Suprapubic skin (tissue), 4 donors: ENCODE measurements around the gene XYLT2. TPM values are rescaled to one million over a fixed set of nuclear protein-coding genes. Genes with fewer than 3 reads are reported as not detected.

Experiments
- DNase-seq, 2 donors: peaks; one replicate each; pipeline ENCODE4 v3.0.0-alpha.2; 2019; ENCODE audit warnings: low spot score in 2 of 2
- H3K27ac ChIP-seq: fragments of 200-600 bp; sonication (generic); one replicate; pipeline ENCODE4 v1.5.1; 2019
- H3K27me3 ChIP-seq: fragments of 200-600 bp; sonication (generic); one replicate; pipeline ENCODE4 v1.5.1; 2019
- H3K36me3 ChIP-seq: fragments of 200-600 bp; sonication (generic); one replicate; pipeline ENCODE4 v1.5.1; 2019
- H3K4me1 ChIP-seq: fragments of 200-600 bp; sonication (generic); one replicate; pipeline ENCODE4 v1.5.1; 2019
- H3K4me3 ChIP-seq: fragments of 200-600 bp; sonication (generic); one replicate; pipeline ENCODE4 v1.5.1; 2019; ENCODE audit warnings: mild to moderate bottlenecking
- H3K9me3 ChIP-seq: fragments of 200-600 bp; sonication (generic); one replicate; pipeline ENCODE4 v1.5.1; 2019
- EP300 ChIP-seq: sonication (generic); formaldehyde crosslinking; IDR thresholded peaks from one replicate; pipeline ENCODE4 v1.6.1; 2017; ENCODE audit warnings: antibody characterized with exemption
- POLR2A ChIP-seq, 2 donors: fragments of 450-650 bp; IDR thresholded peaks; one replicate each; pipeline ENCODE4 v1.6.1; 2017; ENCODE audit warnings: antibody characterized with exemption in 2 of 2, mild to moderate bottlenecking in 2 of 2, moderate library complexity in 2 of 2
- POLR2AphosphoS5 ChIP-seq, 3 donors: sonication (generic); formaldehyde crosslinking; IDR thresholded peaks; one replicate each; pipeline ENCODE4 v1.6.1; 2017; ENCODE audit warnings: antibody characterized with exemption in 3 of 3
- WGBS: methylation state at CpG from one replicate; pipeline ENCODE4 v1.1.5; 2018; 5-methylcytosine and 5-hydroxymethylcytosine counted together
- total RNA-seq, 4 donors: library from RNA; depleted of rRNA; stranded (reverse); fragments of >200 nt; gene quantifications; one replicate each; pipeline ENCODE4 v1.1.0, GENCODE V29; 2016
- TF ChIP-seq, protein P1 (sequence below), 2 donors: fragments of 200-600 bp in 1 of 2; fragments of 450-650 bp in 1 of 2; sonication (generic) in 1 of 2; IDR thresholded peaks; one replicate each; pipeline ENCODE4 v1.5.1; 2016 to 2019; ENCODE audit warnings: antibody characterized with exemption in 2 of 2, mild to moderate bottlenecking in 1 of 2, moderate library complexity in 1 of 2

The XYLT2 gene
- total RNA-seq, 4 donors from 2014 or later: 36.9 to 61.3 (median 45.5) TPM

- 79% methylated on average over 5 of the region's 5 CpGs for WGBS
- Histone ChIP-seq H3K4me1 (no peaks in the 10 kb centered on the region), H3K9me3 (no peaks in the 10 kb centered on the region), H3K27ac (no peak overlapping the region), H3K27me3 (no peaks in the 10 kb centered on the region), H3K4me3 (no peak overlapping the region), H3K36me3 (no peaks in the 10 kb centered on the region)
- DNase-seq: no peak
- TF ChIP-seq, protein P1, sequence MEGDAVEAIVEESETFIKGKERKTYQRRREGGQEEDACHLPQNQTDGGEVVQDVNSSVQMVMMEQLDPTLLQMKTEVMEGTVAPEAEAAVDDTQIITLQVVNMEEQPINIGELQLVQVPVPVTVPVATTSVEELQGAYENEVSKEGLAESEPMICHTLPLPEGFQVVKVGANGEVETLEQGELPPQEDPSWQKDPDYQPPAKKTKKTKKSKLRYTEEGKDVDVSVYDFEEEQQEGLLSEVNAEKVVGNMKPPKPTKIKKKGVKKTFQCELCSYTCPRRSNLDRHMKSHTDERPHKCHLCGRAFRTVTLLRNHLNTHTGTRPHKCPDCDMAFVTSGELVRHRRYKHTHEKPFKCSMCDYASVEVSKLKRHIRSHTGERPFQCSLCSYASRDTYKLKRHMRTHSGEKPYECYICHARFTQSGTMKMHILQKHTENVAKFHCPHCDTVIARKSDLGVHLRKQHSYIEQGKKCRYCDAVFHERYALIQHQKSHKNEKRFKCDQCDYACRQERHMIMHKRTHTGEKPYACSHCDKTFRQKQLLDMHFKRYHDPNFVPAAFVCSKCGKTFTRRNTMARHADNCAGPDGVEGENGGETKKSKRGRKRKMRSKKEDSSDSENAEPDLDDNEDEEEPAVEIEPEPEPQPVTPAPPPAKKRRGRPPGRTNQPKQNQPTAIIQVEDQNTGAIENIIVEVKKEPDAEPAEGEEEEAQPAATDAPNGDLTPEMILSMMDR (IDR thresholded peaks at IDR 0.05): no peak
- TF ChIP-seq POLR2A (IDR thresholded peaks at IDR 0.05) (no peak), EP300 (no peak), POLR2AphosphoS5 (IDR thresholded peaks at IDR 0.05) (no peak)
Observed at GRCh38 chr17:50406578-50406977, 60.7 kb downstream of the XYLT2 start.

DNA sequence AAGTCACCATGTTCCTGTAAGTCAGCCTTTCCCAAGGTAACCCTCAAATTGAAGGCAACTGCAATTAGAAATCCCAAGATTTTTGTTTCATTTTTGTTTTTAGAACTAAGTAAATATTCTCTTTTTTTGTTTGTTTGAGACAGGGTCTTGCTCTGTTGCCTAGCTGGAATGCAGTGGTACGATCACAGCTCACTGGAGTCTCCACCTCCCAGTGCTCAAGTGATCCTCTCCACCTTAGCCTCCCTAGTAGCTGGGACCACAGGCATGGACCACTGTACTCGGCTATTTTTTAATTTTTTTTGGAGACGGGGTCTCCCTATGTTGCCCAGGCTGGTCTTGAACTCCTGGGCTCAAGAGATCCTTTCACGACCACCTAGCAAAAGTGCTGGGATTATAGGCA lies 62.0 kb downstream of the XYLT2 start:
- no peak for DNase-seq
- TF ChIP-seq, protein P1 (IDR thresholded peaks at IDR 0.05): no peak
- TF ChIP-seq EP300: no peak
- no peak for TF ChIP-seq POLR2AphosphoS5 (IDR thresholded peaks at IDR 0.05)
- TF ChIP-seq POLR2A (IDR thresholded peaks at IDR 0.05): no peak
- H3K36me3 ChIP-seq: no peaks in the 10 kb centered on the region
- H3K4me1 ChIP-seq: no peaks in the 10 kb centered on the region
- no peaks in the 10 kb centered on the region for H3K27me3 ChIP-seq
- no peak overlapping the region for H3K27ac ChIP-seq
- no peak overlapping the region for H3K4me3 ChIP-seq
- 97% methylated on average over 4 of the region's 4 CpGs for WGBS
- no peaks in the 10 kb centered on the region for H3K9me3 ChIP-seq

Other genes starting within 250 kb of the XYLT2 start
- under 1 TPM in 1 of 4 donors, not detected in 3; 0.68 TPM for gene SAMD14, start 216.0 kb upstream of the XYLT2 start, total RNA-seq
- 10 to 100 TPM; 21.5 to 26.2 (median 23.7) TPM for gene PPP1R9B, start 195.4 kb upstream of the XYLT2 start, total RNA-seq
- gene SGCA, start 180.1 kb upstream of the XYLT2 start, total RNA-seq: 1 to 10 TPM; 2.1 to 5.8 (median 4.0) TPM
- 10 to 100 TPM; 19.2 to 56.8 (median 33.1) TPM for gene COL1A1, start 144.5 kb upstream of the XYLT2 start, total RNA-seq
- 1 to 10 TPM in 1 of 4 donors, not detected in 3; 1.3 TPM for gene TMEM92, start 71.7 kb upstream of the XYLT2 start, total RNA-seq
- gene MRPL27, start 27.1 kb downstream of the XYLT2 start, total RNA-seq: 10 to 100 TPM; 60.3 to 87.7 (median 65.3) TPM
- gene EME1, start 27.1 kb downstream of the XYLT2 start, total RNA-seq: 1 to 10 TPM in 2 of 4 donors, under 1 TPM in 2; 0.39 to 2.5 (median 0.98) TPM
- 10 to 100 TPM; 16.5 to 58.0 (median 39.0) TPM for gene LRRC59, start 51.4 kb downstream of the XYLT2 start, total RNA-seq
- gene ACSF2, start 80.1 kb downstream of the XYLT2 start, total RNA-seq: 100 to 1,000 TPM in 1 of 4 donors, 10 to 100 TPM in 3; 61.2 to 164 (median 69.8) TPM
- 10 to 100 TPM in 1 of 4 donors, 1 to 10 TPM in 3; 4.5 to 15.4 (median 7.2) TPM for gene CHAD, start 122.8 kb downstream of the XYLT2 start, total RNA-seq
- 10 to 100 TPM; 27.3 to 41.3 (median 30.1) TPM for gene RSAD1, start 132.7 kb downstream of the XYLT2 start, total RNA-seq
- gene MYCBPAP, start 162.3 kb downstream of the XYLT2 start, total RNA-seq: 1 to 10 TPM in 2 of 4 donors, under 1 TPM in 2; 0.42 to 4.6 (median 1.3) TPM
- gene EPN3, start 186.6 kb downstream of the XYLT2 start, total RNA-seq: 100 to 1,000 TPM in 1 of 4 donors, 10 to 100 TPM in 3; 30.3 to 110 (median 78.5) TPM
- gene SPATA20, start 201.0 kb downstream of the XYLT2 start, total RNA-seq: 10 to 100 TPM; 36.5 to 75.4 (median 50.9) TPM
- 1 to 10 TPM; 1.1 to 9.9 (median 2.7) TPM for gene CACNA1G, start 214.6 kb downstream of the XYLT2 start, total RNA-seq